ENCODE data around the gene MAGI1.
A peak's percentile ranks its signal among the peaks of the same experiment; 100 is the strongest.

The MAGI1 gene

GRCh38 chr3:65335587-65335986 lies 703.1 kb downstream of the MAGI1 start:
- DNase-seq, result no peak

GRCh38 chr3:65334045-65334665 lies 704.6 kb downstream of the MAGI1 start:
- peak in 1 of 2 donors; percentile 21 for DNase-seq

DNA sequence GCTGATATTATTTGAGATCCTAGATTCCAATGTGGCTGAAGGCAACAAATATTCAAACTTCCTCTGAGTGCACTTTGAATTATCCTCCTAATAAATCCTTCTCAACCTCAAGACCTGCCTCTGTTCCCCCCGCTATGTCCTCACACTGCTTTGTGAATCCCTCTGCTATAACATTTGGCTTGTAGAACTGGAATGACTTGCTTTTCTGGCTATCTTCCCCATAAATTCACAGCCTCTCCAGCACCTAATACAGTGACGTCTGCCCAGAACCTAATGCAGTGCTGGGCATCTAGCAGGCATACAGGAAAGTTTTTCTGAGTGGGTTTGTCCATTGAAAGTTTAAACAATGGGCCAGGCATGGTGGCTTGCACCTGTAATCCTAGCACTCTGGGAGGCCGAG lies 707.0 kb downstream of the MAGI1 start:
- no peak for DNase-seq

DNA sequence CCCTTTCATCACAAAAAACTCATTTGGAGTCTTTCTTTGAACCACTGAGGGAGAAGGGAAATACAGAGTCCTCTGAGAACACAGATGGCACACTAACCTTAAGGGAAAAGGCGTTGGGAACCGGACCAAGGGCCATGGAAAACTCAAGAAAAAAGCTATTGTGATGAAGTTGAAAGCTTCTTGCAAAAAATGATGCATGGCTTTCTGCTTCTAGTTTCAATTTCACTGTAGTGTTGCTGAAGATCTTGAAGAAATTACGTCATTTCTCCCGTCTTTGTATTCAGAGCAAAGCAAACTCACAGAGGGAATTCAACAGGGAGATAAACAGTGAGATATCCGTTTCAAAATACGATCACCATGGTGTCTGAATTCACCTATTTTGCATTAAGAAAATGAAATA lies 708.6 kb downstream of the MAGI1 start:
- peak in 1 of 2 donors; percentile 6 for DNase-seq

DNA sequence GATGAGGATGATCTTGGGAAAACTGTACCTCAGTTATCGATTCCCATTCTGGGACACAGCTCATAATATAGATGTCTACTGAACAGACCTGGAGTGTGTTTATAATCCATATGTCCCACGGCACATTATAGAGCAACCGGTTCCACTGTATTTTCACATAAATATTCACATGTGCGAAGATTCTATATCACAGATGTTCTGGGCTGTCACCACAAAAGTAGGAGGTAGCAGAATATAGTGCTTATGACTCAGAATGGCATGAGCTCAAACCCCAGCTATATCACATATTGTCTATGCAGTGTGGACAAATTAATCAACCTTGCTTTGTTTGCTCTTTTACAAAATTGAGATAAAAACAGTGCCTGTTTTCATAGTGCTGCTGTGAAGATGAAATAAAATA lies 710.6 kb downstream of the MAGI1 start:
- no peak for DNase-seq

- no peak for DNase-seq
These were observed 712.1 kb downstream of the MAGI1 start for GRCh38 chr3:65326574-65326973.

DNA sequence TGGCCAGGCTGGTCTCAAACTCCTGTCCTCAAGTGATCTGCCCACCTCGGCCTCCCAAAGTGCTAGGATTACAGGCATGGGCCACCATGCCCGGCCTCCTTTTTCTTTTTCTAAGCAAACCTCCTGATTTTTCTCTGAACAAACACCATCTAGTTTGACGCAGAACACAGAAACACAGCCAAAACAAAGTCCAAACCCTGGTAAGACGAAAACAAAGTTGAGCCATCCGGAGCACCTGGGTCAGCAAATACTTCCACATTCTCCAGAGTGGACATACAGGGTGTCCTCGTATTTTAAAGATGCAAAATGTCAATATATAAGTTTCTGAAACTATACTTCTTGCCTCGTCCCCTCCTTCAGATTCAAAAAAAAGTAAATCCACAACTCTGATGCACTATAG lies 715.8 kb downstream of the MAGI1 start:
- DNase-seq, result no peak

DNA sequence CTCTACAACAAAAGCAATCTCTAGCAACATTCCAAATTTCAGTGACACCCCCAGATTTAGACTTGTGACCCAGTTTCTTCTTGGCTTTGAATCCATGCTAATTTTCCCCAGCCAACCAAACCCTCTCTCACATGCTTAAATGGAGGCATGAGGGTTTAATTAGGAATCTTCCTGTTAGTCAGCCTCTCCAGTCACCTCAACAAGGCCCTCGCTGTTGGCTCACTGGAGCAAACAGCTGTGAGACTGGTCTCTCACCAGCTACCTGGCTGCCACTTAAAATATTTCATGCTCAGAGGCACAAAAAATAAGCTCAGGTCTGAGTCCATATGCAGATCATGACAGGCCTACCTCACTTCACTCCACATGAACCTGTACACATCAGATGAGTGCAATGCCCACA lies 720.5 kb downstream of the MAGI1 start:
- DNase-seq, result no peak

DNA sequence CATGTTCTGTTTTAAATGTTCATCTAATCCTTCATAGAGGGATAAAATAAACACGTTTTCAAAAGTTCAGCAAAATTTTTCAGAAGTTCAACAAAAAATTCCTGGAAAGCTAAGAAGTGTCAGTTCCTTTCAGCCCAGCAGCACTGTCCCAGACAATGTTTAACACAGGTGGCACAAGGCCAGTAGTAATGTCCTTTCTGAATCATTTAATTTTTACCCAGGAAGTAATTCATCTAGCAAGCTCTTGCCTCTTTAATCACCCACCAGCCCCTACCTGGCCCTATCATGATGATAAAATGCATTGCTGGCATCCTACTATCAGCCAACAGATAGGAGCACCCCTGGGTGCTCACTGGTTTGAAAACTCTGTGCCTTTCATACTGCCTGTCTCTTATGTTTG lies 723.8 kb downstream of the MAGI1 start:
- no peak for DNase-seq

DNA sequence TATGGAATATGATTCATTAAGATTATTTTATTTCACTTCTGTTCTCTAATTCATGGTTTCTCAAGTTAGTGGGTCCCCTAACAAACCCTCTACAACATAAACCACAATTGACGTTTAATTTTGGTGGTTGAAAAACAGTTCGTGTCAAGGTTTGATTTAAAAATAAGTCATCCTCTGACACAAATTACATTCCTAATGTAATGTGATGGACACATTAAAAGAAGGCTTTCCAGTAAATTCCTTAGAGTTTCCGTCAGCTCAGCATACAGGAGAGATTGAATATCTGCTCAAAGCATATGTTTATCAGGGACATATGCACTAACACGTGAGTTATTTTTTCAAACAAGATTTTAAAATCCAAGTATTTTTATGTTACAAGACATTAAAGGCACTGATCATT lies 724.4 kb downstream of the MAGI1 start:
- no peak for DNase-seq

GRCh38 chr3:65313666-65314065 lies 725.1 kb downstream of the MAGI1 start:
- no peak for DNase-seq

DNA sequence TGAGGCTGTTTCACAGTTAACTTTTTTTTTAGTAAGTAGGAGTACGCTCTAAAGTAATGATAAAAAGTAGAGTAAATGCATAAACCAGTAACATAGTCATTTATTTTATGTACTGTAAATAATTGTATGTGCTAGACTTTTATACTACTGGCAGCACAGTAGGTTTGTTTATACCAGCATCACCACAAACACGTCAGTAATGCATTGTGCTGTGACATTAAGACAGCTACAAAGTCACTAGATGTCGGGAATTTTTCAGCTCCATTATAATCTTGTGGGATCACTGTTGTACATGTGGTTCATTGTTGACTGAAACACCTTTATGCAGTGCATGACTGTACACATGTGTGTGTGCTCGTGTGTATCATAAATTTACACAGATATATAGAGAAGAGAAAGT lies 732.9 kb downstream of the MAGI1 start:
- DNase-seq, result no peak

Data from hippocampal formation (tissue), 2 donors.